ENCODE results near the gene ZFYVE28.

DNA sequence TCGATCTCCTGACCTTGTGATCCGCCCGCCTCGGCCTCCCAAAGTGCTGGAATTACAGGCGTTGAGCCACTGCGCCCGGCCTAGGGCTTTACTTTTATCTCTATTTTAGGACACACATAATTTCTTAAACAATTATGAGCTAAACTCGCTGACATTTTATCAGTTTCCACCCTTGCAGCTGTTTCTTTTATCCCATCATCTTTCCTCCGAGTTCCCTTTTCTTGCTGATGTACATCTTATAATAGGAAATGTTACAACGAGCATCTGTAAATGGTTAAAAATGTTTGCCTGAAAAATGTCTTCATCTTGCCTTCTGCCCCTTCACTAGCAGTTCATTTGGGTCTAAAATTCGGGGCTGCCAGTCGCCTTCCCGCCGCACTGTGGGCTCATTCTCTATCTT is 41.2 kb downstream of the ZFYVE28 start:
- no peak for TF ChIP-seq CTCF (IDR thresholded peaks at IDR 0.05)
- TF ChIP-seq POLR2A (IDR thresholded peaks at IDR 0.05) = no peak
- no peak for TF ChIP-seq POLR2AphosphoS5 (IDR thresholded peaks at IDR 0.05)
